ENCODE results near the gene ZBTB21.

The ZBTB21 gene

DNA sequence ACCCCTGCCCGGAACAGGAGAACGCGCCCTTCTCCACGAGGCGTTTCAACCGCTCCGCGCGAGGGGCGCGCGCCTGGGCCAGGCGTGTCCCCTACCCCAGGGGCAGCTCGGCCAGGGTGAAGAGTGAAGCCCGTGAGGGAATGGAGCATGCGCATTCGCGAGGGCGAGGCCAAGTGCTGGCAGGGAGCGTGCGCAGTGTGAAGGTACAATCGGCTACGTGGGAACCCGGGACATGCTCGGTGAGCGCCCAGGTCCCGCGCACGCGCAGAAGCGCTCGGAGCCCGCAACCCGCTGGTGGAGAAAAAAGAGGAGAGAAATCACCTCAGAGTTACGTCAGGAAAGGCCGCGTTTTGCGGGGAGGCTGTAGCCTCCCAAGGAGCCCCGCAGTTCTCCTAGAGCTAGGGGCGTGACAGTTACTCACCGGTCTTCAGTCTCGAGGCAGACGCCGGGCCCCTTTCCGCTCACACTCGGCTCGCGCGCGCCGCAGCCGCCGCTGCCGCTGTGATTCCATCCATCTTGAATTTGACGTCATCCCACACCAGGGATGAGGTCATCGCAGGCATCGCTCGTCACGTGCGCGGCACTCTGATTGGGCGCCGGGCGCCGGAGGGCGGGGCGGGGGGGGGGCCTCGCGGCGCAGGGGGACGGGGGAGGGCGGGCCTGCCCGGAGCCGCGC lies at the start of gene ZBTB21:
TSS of gene ZBTB21 (minus strand) at position 530 of the 676 bp plus-strand sequence. CDS start 16,265 bp downstream, outside the sequence.
- H3K36me3 Mint-ChIP-seq = peaks cover 26 to 59% of the 10 kb centered on the region in 2 donors
- peak; percentile 97 for DNase-seq
- peaks cover 37 to 43% of the 10 kb centered on the region in 2 donors for H3K4me1 Mint-ChIP-seq
- H3K9me3 Mint-ChIP-seq = peaks cover 4 to 7% of the 10 kb centered on the region in 2 donors
- peak within 1 kb of the TSS; percentile 87 to 92 for H3K4me3 Mint-ChIP-seq
- ATAC-seq (replicated peaks) = peak; percentile 86
- H3K27ac Mint-ChIP-seq = peak within 1 kb of the TSS; percentile 100
- no peaks in the 10 kb centered on the region for H3K27me3 Mint-ChIP-seq

- Mint-ChIP-seq H3K27ac (no peak overlapping the region), H3K36me3 (no peaks in the 10 kb centered on the region), H3K4me3 (no peak overlapping the region), H3K27me3 (no peaks in the 10 kb centered on the region), H3K4me1 (peaks cover 60 to 69% of the 10 kb centered on the region in 2 donors), H3K9me3 (no peaks in the 10 kb centered on the region)
- DNase-seq (no peak), ATAC-seq (replicated peaks) (no peak)
Measured at GRCh38 chr21:42059721-42060120, 49.6 kb upstream of the ZBTB21 start.

GRCh38 chr21:42059141-42059540 lies 49.0 kb upstream of the ZBTB21 start:
- no peaks in the 10 kb centered on the region for H3K27me3 Mint-ChIP-seq
- H3K4me3 Mint-ChIP-seq = no peak overlapping the region
- H3K27ac Mint-ChIP-seq = no peak overlapping the region
- H3K4me1 Mint-ChIP-seq = peaks cover 55 to 63% of the 10 kb centered on the region in 2 donors
- no peaks in the 10 kb centered on the region for H3K9me3 Mint-ChIP-seq
- ATAC-seq (replicated peaks) (no peak), DNase-seq (no peak)
- no peaks in the 10 kb centered on the region for H3K36me3 Mint-ChIP-seq

DNA sequence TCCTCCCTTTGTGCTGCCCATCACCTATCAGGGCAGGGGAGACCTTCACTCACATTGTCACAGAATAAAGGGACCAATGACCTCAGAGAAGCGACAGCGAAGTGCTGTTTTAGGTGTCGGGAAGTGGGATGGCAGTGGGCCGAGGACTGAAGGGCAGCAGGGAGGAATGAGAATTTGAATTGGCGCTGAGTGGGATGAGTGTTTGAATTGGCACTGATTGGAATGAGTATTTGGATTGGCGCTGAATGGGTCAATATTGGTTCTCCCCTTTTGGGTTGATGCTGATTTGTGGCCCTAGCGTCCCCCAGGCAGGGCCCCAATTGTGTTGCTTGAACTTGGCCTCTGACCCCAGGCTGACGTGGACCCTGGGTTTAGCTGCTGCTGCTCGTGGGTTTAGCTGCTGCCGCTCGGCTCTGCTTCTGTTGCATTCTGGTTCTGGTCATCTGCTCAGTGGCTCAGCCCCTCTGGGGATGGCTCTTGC lies 48.5 kb upstream of the ZBTB21 start:
- H3K4me1 Mint-ChIP-seq = peaks cover 50 to 58% of the 10 kb centered on the region in 2 donors
- ATAC-seq (replicated peaks) (no peak), DNase-seq (no peak)
- no peaks in the 10 kb centered on the region for H3K36me3 Mint-ChIP-seq
- no peak overlapping the region for H3K4me3 Mint-ChIP-seq
- no peak overlapping the region for H3K27ac Mint-ChIP-seq
- H3K27me3 Mint-ChIP-seq = no peaks in the 10 kb centered on the region
- H3K9me3 Mint-ChIP-seq = no peaks in the 10 kb centered on the region

DNA sequence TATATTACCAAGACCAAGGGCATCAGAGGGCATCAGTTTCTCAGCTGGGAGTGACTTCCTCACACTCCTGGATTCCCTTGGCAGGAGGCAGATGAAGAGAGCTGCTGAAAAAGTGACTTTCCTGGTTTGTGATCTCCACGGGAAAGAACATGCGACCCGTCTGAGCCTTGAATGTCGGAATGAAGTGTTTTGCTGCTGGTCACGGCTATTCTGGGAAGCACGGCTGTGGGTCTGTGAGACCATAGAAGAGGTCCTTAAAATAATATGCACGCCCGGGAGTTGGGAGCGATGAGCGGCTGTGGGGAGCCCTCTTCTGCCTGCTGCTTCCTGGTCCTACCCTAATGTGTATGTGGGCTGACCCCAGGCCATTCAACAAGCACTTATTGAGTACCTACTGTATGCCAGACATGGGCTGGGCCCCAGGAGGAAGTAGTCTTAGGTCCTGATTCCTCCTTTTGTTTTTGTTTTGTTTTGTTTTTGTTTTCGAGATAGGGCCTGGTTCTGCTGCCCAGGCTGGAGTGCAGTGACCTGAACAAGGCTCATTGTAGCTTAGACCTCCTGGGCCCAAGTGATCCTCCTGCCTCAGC lies 47.8 kb upstream of the ZBTB21 start:
- Mint-ChIP-seq H3K36me3 (no peaks in the 10 kb centered on the region), H3K4me1 (peaks cover 46 to 51% of the 10 kb centered on the region in 2 donors), H3K9me3 (no peaks in the 10 kb centered on the region), H3K27ac (peak overlapping the region; percentile 6), H3K27me3 (no peaks in the 10 kb centered on the region), H3K4me3 (no peak overlapping the region)
- ATAC-seq (replicated peaks) (no peak), DNase-seq (no peak)

GRCh38 chr21:42056996-42057689 lies 47.0 kb upstream of the ZBTB21 start:
- H3K9me3 Mint-ChIP-seq = no peaks in the 10 kb centered on the region
- H3K27ac Mint-ChIP-seq = no peak overlapping the region
- peaks cover 38 to 43% of the 10 kb centered on the region in 2 donors for H3K4me1 Mint-ChIP-seq
- no peaks in the 10 kb centered on the region for H3K36me3 Mint-ChIP-seq
- ATAC-seq (replicated peaks) (no peak), DNase-seq (no peak)
- H3K4me3 Mint-ChIP-seq = no peak overlapping the region
- no peaks in the 10 kb centered on the region for H3K27me3 Mint-ChIP-seq

DNA sequence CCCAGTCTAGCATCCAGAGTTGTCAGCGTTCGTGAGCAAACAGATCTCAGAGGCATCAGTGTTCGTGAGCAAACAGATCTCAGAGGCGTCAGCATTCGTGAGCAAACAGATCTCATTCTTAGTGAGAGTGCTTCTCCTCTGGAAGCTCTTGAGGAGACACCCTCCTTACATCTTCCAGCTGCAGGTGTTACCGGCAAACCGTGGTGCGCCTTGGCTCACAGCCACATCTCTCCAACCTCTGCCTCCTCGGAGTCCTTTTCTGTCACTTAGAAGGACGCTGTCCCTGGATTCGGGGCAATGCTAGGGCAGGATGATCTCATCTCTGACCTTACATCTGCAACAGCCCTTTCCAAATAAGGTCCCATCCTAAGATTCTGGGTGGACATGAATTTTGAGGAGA lies 46.3 kb upstream of the ZBTB21 start:
- Mint-ChIP-seq H3K36me3 (no peaks in the 10 kb centered on the region), H3K4me1 (peaks cover 34 to 36% of the 10 kb centered on the region in 2 donors), H3K9me3 (no peaks in the 10 kb centered on the region), H3K27ac (peak overlapping the region; percentile 70), H3K27me3 (no peaks in the 10 kb centered on the region), H3K4me3 (no peak overlapping the region)
- ATAC-seq (replicated peaks) (no peak), DNase-seq (no peak)

DNA sequence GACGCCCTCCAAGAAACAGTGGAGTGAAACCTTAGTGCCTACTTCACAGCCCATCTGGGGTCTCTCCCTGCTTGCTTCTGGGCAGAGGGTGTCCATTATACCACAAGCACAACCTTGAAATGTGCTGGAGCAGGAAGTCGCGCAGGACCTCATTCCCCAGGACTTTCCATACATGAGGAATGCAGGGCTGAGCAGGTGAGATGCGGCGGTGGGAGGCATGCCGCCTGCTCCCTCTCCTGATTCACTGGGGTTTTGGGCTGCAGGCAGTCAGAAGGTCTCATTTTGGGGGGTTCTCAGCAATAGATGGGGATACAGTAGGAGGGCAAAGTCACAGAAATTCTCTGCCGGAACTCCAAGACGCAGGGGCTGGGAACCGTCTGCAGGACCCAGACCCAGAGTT lies 45.3 kb upstream of the ZBTB21 start:
- H3K4me3 Mint-ChIP-seq = no peak overlapping the region
- no peak for ATAC-seq (replicated peaks)
- peaks cover 24 to 29% of the 10 kb centered on the region in 2 donors for H3K4me1 Mint-ChIP-seq
- H3K27me3 Mint-ChIP-seq = no peaks in the 10 kb centered on the region
- DNase-seq = no peak
- no peak overlapping the region for H3K27ac Mint-ChIP-seq
- H3K36me3 Mint-ChIP-seq = no peaks in the 10 kb centered on the region
- H3K9me3 Mint-ChIP-seq = no peaks in the 10 kb centered on the region

- Mint-ChIP-seq H3K9me3 (no peaks in the 10 kb centered on the region), H3K27ac (no peak overlapping the region), H3K4me3 (no peak overlapping the region), H3K36me3 (no peaks in the 10 kb centered on the region), H3K4me1 (peaks cover 5 to 15% of the 10 kb centered on the region in 2 donors), H3K27me3 (no peaks in the 10 kb centered on the region)
- DNase-seq = no peak
- no peak for ATAC-seq (replicated peaks)
Measured at GRCh38 chr21:42051788-42052187, 41.6 kb upstream of the ZBTB21 start.

- Mint-ChIP-seq H3K4me1 (peaks cover 3 to 20% of the 10 kb centered on the region in 2 donors), H3K4me3 (no peak overlapping the region), H3K27ac (no peak overlapping the region), H3K9me3 (no peaks in the 10 kb centered on the region), H3K27me3 (no peaks in the 10 kb centered on the region), H3K36me3 (no peaks in the 10 kb centered on the region)
- DNase-seq = no peak
- no peak for ATAC-seq (replicated peaks)
Measured at GRCh38 chr21:42049578-42050430, 39.6 kb upstream of the ZBTB21 start.

DNA sequence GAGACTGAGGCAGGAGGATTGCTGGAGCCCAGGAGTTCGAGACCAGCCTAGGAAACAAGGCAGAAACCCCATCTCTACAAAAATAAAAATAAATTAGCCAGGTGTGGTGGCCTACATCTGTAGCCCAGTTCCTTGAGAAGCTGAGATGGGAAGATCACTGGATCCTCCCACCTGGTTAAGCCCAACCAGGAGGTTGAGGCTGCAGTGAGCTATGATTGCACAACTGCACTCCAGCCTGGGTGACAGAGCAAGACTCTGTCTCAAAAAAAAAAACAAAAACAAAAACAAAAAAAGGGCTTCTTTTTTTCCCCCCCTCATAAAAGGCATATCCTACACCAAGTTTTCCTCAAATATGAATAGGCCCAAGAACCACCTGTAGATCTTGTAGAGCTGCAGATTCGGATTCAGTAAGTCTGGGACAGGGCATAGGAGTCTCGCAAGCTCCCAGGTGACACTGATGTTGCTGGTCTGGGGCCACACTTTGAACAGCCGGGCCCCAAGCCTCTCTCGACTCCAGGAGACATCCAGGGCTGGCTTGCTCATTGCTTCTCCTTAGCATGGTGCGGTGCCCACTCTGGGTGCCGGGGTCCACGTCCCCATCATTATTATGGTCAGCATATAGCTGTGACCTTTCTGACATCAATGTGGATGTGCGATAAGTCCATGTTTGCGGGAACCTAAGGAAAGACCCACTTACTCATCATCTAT lies 38.9 kb upstream of the ZBTB21 start:
- DNase-seq (no peak), ATAC-seq (replicated peaks) (no peak)
- H3K27me3 Mint-ChIP-seq = no peaks in the 10 kb centered on the region
- H3K27ac Mint-ChIP-seq = no peak overlapping the region
- H3K9me3 Mint-ChIP-seq = no peaks in the 10 kb centered on the region
- H3K4me3 Mint-ChIP-seq = no peak overlapping the region
- no peaks in the 10 kb centered on the region for H3K36me3 Mint-ChIP-seq
- H3K4me1 Mint-ChIP-seq = peaks cover 3 to 20% of the 10 kb centered on the region in 2 donors

DNA sequence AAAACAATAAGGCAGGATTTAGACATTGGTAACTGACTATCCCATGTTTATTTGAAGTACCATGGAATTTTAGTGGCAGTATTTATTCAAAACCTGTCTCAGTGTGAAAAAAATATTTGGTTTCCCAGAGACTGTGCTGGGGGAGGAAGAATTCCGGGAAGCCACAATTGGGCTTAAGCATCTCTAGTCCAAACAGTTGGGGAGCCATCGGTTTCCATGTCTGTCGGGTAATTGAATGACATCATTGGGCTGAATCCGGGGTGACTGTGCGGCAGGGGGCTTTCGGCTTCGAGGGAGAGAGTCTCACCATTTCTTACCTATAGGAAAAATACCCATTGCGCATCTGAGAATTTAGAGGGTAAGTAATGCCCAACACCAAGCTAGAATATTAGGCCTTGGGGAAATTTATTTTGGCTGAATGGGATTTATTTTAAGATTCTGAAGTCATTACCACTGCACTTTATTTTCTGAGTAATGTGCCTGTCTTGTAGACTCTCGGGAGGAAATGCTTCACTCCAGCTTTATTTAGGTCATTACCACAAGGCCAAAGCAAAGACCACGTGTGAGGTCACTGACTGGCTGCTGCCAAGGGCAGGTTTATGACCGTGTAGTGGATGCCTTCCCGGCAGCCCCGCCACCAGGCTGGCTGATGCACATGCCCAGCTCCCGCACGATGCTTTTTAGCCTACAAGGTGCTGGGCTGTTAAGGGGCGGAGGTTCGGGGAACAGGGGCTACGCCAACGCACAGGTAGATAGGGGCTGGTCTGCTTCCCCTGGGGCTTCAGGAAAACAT lies 37.9 kb upstream of the ZBTB21 start:
- H3K4me3 Mint-ChIP-seq = no peak overlapping the region

DNA sequence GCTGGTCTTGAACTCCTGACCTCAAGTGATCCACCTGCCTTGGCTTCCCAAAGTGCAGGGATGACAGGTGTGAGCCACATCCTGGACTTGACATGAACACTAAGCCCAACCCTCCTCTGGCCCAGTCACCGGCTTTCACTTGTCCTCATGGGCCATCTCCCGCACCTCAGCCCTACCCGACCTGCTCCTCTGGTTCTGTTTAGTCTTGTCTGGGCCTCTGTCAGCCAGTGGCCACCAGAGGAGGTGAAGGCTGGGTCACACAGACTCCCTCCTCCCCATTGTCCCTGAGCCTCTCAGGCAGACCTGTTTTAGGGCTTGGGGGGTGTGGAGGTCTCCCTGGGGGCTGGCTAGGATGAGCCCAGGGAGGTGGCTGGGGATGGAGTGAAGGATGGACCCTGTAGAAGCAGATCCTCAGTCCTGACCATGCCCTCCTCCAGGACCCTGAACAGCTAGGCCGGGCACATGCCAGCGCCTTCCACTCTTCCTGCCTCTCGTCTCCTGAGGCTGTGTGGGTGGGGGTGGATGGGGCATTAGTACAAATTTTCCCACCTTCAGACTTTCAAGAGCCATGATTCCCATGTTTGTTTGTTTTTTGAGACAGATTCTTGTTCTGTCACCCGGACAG lies 34.8 kb upstream of the ZBTB21 start:
- no peak for ATAC-seq (replicated peaks)
- Mint-ChIP-seq H3K4me1 (peaks cover 0 to 12% of the 10 kb centered on the region in 2 donors), H3K36me3 (no peaks in the 10 kb centered on the region), H3K27ac (peak overlapping the region; percentile 9), H3K9me3 (no peaks in the 10 kb centered on the region), H3K4me3 (no peak overlapping the region), H3K27me3 (no peaks in the 10 kb centered on the region)
- DNase-seq = no peak

More for the DNA sequence above, 37.9 kb upstream of the ZBTB21 start:
- no peak for ATAC-seq (replicated peaks)
- DNase-seq = no peak
- Mint-ChIP-seq H3K36me3 (no peaks in the 10 kb centered on the region), H3K4me1 (peaks cover 3 to 20% of the 10 kb centered on the region in 2 donors), H3K27me3 (no peaks in the 10 kb centered on the region), H3K27ac (no peak overlapping the region), H3K9me3 (no peaks in the 10 kb centered on the region)

Measured in stimulated activated naive B cell treated with anti-CD40 and anti-IgM and Interleukin-4, amounts not matched to agents 10 μg/mL and 1 μg/mL and 100 μg/mL, for 72 hours (primary cell).